Prostate gland (tissue), 2 donors: ENCODE results near the gene BMP6.

Source experiments
- CTCF ChIP-seq, 4 experiments: fragments of 200-600 bp in 2 of 4; fragments of 450-650 bp in 2 of 4; sonication (generic) in 2 of 4; IDR thresholded peaks; 1 replicate in 3 of 4; 2 replicates in 1 of 4; pipeline ENCODE4 v1.5.1; 2016 to 2019; ENCODE audit warnings: antibody characterized with exemption in 4 of 4, mild to moderate bottlenecking in 2 of 4, moderate library complexity in 2 of 4
- POLR2A ChIP-seq: fragments of 450-650 bp; IDR thresholded peaks from one replicate; pipeline ENCODE4 v1.6.1; 2016; ENCODE audit warnings: antibody characterized with exemption, mild to moderate bottlenecking
- POLR2AphosphoS5 ChIP-seq: sonication (generic); formaldehyde crosslinking; IDR thresholded peaks from one replicate; pipeline ENCODE4 v1.6.1; 2017; ENCODE audit warnings: antibody characterized with exemption

GRCh38 chr6:7896465-7896987 lies 170.6 kb downstream of the BMP6 start:
- no peak for TF ChIP-seq CTCF (IDR thresholded peaks at IDR 0.05)
- TF ChIP-seq POLR2AphosphoS5: no peak
- TF ChIP-seq POLR2A: no peak
